HCT116 (cell line): ENCODE data around the gene PLA2G2A.

ENCODE experiments used
- REST ChIP-seq: IDR thresholded peaks from 2 replicates; pipeline ENCODE4 v1.6.1; 2012; ENCODE audit warnings: low read depth
- ZBTB33 ChIP-seq: IDR thresholded peaks from 2 replicates; pipeline ENCODE4 v1.6.1; 2011; ENCODE audit warnings: mild to moderate bottlenecking, low read length, moderate library complexity; ENCODE audit not compliant: insufficient replicate concordance; ENCODE audit errors: extremely low read depth

- no peak for TF ChIP-seq ZBTB33
- no peak for TF ChIP-seq REST
Measured at GRCh38 chr1:20008391-20008841, 29.0 kb upstream of the PLA2G2A start.
